Measurements from ENCODE around the gene SLC22A4. TPM values are rescaled to one million over a fixed set of nuclear protein-coding genes. Genes with fewer than 3 reads are reported as not detected.

Gene SLC22A4
- total and polyA plus RNA-seq, 9 donors = 2.7 to 4.5 (median 2.9) TPM

GRCh38 chr5:132369474-132370180 lies 75.4 kb downstream of the SLC22A4 start, which contains the start of gene SLC22A5:
Gene SLC22A5, plus strand, starts transcription at chr5:132369710. Its CDS starts 263 bp downstream, at chr5:132369973.
- under 1% methylated on average over 83 of the region's 83 CpGs for WGBS (ENCODE audit: insufficient coverage)
- Histone ChIP-seq H3K9me3 (replicated peaks; ENCODE audit: control insufficient read depth, low read depth, low read length) (no peaks in the 10 kb centered on the region), H3K27ac (ENCODE audit: low read length) (peak within 1 kb of the TSS; percentile 59), H3K36me3 (ENCODE audit: control insufficient read depth, insufficient read depth, low read length) (peaks cover 6% of the 10 kb centered on the region), H3K4me1 (ENCODE audit: control insufficient read depth, insufficient read depth, low read length) (peaks cover 18% of the 10 kb centered on the region), H3K27me3 (ENCODE audit: control insufficient read depth, insufficient read depth, low read length) (no peaks in the 10 kb centered on the region), H3K4me3 (ENCODE audit: low read length) (peak within 1 kb of the TSS; percentile 66)
- DNase-seq = peak; percentile 68

GRCh38 chr5:132370181-132370970 lies 76.2 kb downstream of the SLC22A4 start:
- Histone ChIP-seq H3K4me3 (ENCODE audit: low read length) (peak overlapping the region; percentile 66), H3K9me3 (replicated peaks; ENCODE audit: control insufficient read depth, low read depth, low read length) (no peaks in the 10 kb centered on the region), H3K27me3 (ENCODE audit: control insufficient read depth, insufficient read depth, low read length) (no peaks in the 10 kb centered on the region), H3K4me1 (ENCODE audit: control insufficient read depth, insufficient read depth, low read length) (peaks cover 17% of the 10 kb centered on the region), H3K27ac (ENCODE audit: low read length) (peak overlapping the region; percentile 59), H3K36me3 (ENCODE audit: control insufficient read depth, insufficient read depth, low read length) (peaks cover 6% of the 10 kb centered on the region)
- 6% methylated on average over 27 of the region's 34 CpGs for WGBS (ENCODE audit: insufficient coverage)
- DNase-seq = no peak

- 83% methylated on average over 11 of the region's 19 CpGs for WGBS (ENCODE audit: insufficient coverage)
- Histone ChIP-seq H3K4me1 (ENCODE audit: control insufficient read depth, insufficient read depth, low read length) (peaks cover 17% of the 10 kb centered on the region), H3K36me3 (ENCODE audit: control insufficient read depth, insufficient read depth, low read length) (peaks cover 6% of the 10 kb centered on the region), H3K4me3 (ENCODE audit: low read length) (peak overlapping the region; percentile 66), H3K27me3 (ENCODE audit: control insufficient read depth, insufficient read depth, low read length) (no peaks in the 10 kb centered on the region), H3K27ac (ENCODE audit: low read length) (no peak overlapping the region), H3K9me3 (replicated peaks; ENCODE audit: control insufficient read depth, low read depth, low read length) (no peaks in the 10 kb centered on the region)
- DNase-seq = no peak
Measured at GRCh38 chr5:132370971-132371602, 76.9 kb downstream of the SLC22A4 start.

DNA sequence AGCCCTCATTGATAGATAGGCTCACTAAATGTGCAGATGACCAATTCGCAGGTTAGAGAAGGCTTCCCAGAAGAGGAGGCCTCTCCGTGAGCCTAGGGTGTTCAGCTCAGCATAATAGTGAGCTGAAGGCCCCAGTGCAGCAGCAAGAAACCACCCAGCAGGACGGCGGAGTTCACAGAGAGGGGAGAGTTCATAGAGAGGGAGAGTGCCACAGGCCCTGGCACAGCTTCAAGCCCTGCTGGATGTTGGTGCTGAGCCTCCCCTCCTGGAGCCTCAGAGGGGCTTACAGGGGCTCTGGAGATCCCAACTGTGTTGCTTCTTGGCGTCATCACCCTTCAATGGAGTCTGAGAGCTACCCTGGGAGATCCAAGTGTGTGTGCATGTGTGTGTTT lies 77.4 kb downstream of the SLC22A4 start:
- no peak for DNase-seq
- no peaks in the 10 kb centered on the region for H3K27me3 ChIP-seq (ENCODE audit: control insufficient read depth, insufficient read depth, low read length)
- peaks cover 17% of the 10 kb centered on the region for H3K4me1 ChIP-seq (ENCODE audit: control insufficient read depth, insufficient read depth, low read length)
- H3K4me3 ChIP-seq (ENCODE audit: low read length) = no peak overlapping the region
- no peak overlapping the region for H3K27ac ChIP-seq (ENCODE audit: low read length)
- H3K9me3 ChIP-seq (replicated peaks; ENCODE audit: control insufficient read depth, low read depth, low read length) = no peaks in the 10 kb centered on the region
- WGBS (ENCODE audit: insufficient coverage) = 67% methylated on average over 4 of the region's 5 CpGs
- H3K36me3 ChIP-seq (ENCODE audit: control insufficient read depth, insufficient read depth, low read length) = peaks cover 5% of the 10 kb centered on the region

- DNase-seq = no peak
- no peaks in the 10 kb centered on the region for H3K9me3 ChIP-seq (replicated peaks; ENCODE audit: control insufficient read depth, low read depth, low read length)
- peaks cover 5% of the 10 kb centered on the region for H3K36me3 ChIP-seq (ENCODE audit: control insufficient read depth, insufficient read depth, low read length)
- WGBS (ENCODE audit: insufficient coverage) = 69% methylated on average over 1 of the region's 2 CpGs
- no peak overlapping the region for H3K4me3 ChIP-seq (ENCODE audit: low read length)
- H3K4me1 ChIP-seq (ENCODE audit: control insufficient read depth, insufficient read depth, low read length) = peaks cover 22% of the 10 kb centered on the region
- H3K27ac ChIP-seq (ENCODE audit: low read length) = no peak overlapping the region
- H3K27me3 ChIP-seq (ENCODE audit: control insufficient read depth, insufficient read depth, low read length) = no peaks in the 10 kb centered on the region
Measured at GRCh38 chr5:132372127-132372526, 77.9 kb downstream of the SLC22A4 start.

- Histone ChIP-seq H3K4me3 (ENCODE audit: low read length) (no peak overlapping the region), H3K36me3 (ENCODE audit: control insufficient read depth, insufficient read depth, low read length) (peaks cover 5% of the 10 kb centered on the region), H3K9me3 (replicated peaks; ENCODE audit: control insufficient read depth, low read depth, low read length) (no peaks in the 10 kb centered on the region), H3K27ac (ENCODE audit: low read length) (no peak overlapping the region), H3K4me1 (ENCODE audit: control insufficient read depth, insufficient read depth, low read length) (peaks cover 25% of the 10 kb centered on the region), H3K27me3 (ENCODE audit: control insufficient read depth, insufficient read depth, low read length) (no peaks in the 10 kb centered on the region)
- DNase-seq = no peak
Measured at GRCh38 chr5:132372542-132372941, 78.3 kb downstream of the SLC22A4 start.

- no peak overlapping the region for H3K27ac ChIP-seq (ENCODE audit: low read length)
- H3K27me3 ChIP-seq (ENCODE audit: control insufficient read depth, insufficient read depth, low read length) = no peaks in the 10 kb centered on the region
- H3K36me3 ChIP-seq (ENCODE audit: control insufficient read depth, insufficient read depth, low read length) = peaks cover 17% of the 10 kb centered on the region
- peaks cover 17% of the 10 kb centered on the region for H3K4me1 ChIP-seq (ENCODE audit: control insufficient read depth, insufficient read depth, low read length)
- no peaks in the 10 kb centered on the region for H3K9me3 ChIP-seq (replicated peaks; ENCODE audit: control insufficient read depth, low read depth, low read length)
- 93% methylated on average over 1 of the region's 3 CpGs for WGBS (ENCODE audit: insufficient coverage)
- H3K4me3 ChIP-seq (ENCODE audit: low read length) = no peak overlapping the region
- no peak for DNase-seq
Measured at GRCh38 chr5:132375957-132376356, 81.8 kb downstream of the SLC22A4 start.

- Histone ChIP-seq H3K27ac (ENCODE audit: low read length) (peak overlapping the region; percentile 0), H3K36me3 (ENCODE audit: control insufficient read depth, insufficient read depth, low read length) (peaks cover 12% of the 10 kb centered on the region), H3K4me3 (ENCODE audit: low read length) (no peak overlapping the region), H3K27me3 (ENCODE audit: control insufficient read depth, insufficient read depth, low read length) (no peaks in the 10 kb centered on the region), H3K9me3 (replicated peaks; ENCODE audit: control insufficient read depth, low read depth, low read length) (no peaks in the 10 kb centered on the region), H3K4me1 (ENCODE audit: control insufficient read depth, insufficient read depth, low read length) (peaks cover 10% of the 10 kb centered on the region)
- WGBS (ENCODE audit: insufficient coverage) = 66% methylated on average over 12 of the region's 16 CpGs
- peak; percentile 63 for DNase-seq
Measured at GRCh38 chr5:132376694-132377641, 82.8 kb downstream of the SLC22A4 start.

DNA sequence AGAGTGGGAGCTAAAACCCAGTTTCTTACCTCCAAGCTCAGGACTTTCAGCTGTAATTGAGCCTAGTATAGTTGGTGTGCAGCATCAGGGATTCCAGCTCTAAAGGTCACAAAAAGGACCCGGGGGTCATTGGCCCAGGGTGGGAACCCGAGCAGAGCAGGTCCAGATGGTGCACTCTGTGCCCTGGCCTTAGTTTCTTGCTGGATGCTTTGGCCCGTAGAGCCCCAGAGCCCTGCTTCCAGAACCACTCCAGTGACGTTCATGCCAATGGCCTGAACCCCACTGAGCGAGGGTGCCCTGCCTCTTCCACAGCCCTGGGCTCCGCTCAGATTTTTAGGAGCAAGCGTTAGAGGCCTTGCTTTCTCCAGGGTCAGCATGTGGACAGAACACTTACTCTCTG lies 83.5 kb downstream of the SLC22A4 start:
- H3K27me3 ChIP-seq (ENCODE audit: control insufficient read depth, insufficient read depth, low read length) = no peaks in the 10 kb centered on the region
- H3K9me3 ChIP-seq (replicated peaks; ENCODE audit: control insufficient read depth, low read depth, low read length) = no peaks in the 10 kb centered on the region
- no peak overlapping the region for H3K4me3 ChIP-seq (ENCODE audit: low read length)
- H3K4me1 ChIP-seq (ENCODE audit: control insufficient read depth, insufficient read depth, low read length) = peaks cover 10% of the 10 kb centered on the region
- H3K27ac ChIP-seq (ENCODE audit: low read length) = no peak overlapping the region
- 82% methylated on average over 7 of the region's 7 CpGs for WGBS (ENCODE audit: insufficient coverage)
- DNase-seq = no peak
- H3K36me3 ChIP-seq (ENCODE audit: control insufficient read depth, insufficient read depth, low read length) = peaks cover 12% of the 10 kb centered on the region

Measured in muscle of leg (tissue), 11 donors.